IMR-90 (cell line): Measurements from ENCODE around the gene BCL2. TPM values are rescaled to one million over a fixed set of nuclear protein-coding genes. Genes with fewer than 3 reads are reported as not detected.

Experiments used
- ATAC-seq: fragments of 200-7000 bp; cut with Tn5 transposase; 2 replicates; pipeline ENCODE4 v1.9.1; 2020; ENCODE audit warnings: low read depth, mild to moderate bottlenecking, moderate library complexity
- BruUV-seq: library from RNA; stranded (reverse); fragments of 400-500 nt; replicated peaks from 2 replicates; lab custom pipeline; 2021; lab: Mats Ljungman, UMichigan
- CTCF ChIA-PET: fragments of 300-600 bp; formaldehyde crosslinking; extraction: SDS; loops from one replicate; lab custom pipeline; 2021; ENCODE audit warnings: antibody characterized with exemption; lab: Yijun Ruan, JAX
- POLR2A ChIA-PET: fragments of 300-600 bp; sonication (Branson Sonifier 250); formaldehyde crosslinking; loops from one replicate; lab custom pipeline; 2022; ENCODE audit warnings: antibody characterized with exemption; ENCODE audit not compliant: unreplicated experiment; lab: Charles Lee
- DNase-seq: peaks from one replicate; pipeline ENCODE4 v3.0.0; 2013
- H2AFZ ChIP-seq: replicated peaks from 2 replicates; pipeline ENCODE3; 2013; ENCODE audit warnings: low read length, mild to moderate bottlenecking; ENCODE audit not compliant: poor library complexity
- H2AK5ac ChIP-seq: 2 replicates; pipeline ENCODE4 v1.6.1; 2013; ENCODE audit warnings: low read depth, low read length, inconsistent platforms
- H2AK9ac ChIP-seq: replicated peaks from 2 replicates; pipeline ENCODE3; 2013; ENCODE audit warnings: mild to moderate bottlenecking, low read depth, low read length, moderate library complexity; ENCODE audit not compliant: poor library complexity
- H2BK120ac ChIP-seq: 2 replicates; pipeline ENCODE4 v1.6.1; 2013; ENCODE audit warnings: low read depth, low read length, inconsistent platforms
- H2BK15ac ChIP-seq: 3 replicates; pipeline ENCODE4 v1.6.1; 2013; ENCODE audit warnings: low read depth, low read length, inconsistent platforms
- H2BK20ac ChIP-seq: 2 replicates; pipeline ENCODE4 v1.6.1; 2013; ENCODE audit warnings: low read depth, mild to moderate bottlenecking, inconsistent platforms, low read length, moderate library complexity
- H2BK5ac ChIP-seq: 2 replicates; pipeline ENCODE4 v1.6.1; 2013; ENCODE audit warnings: mild to moderate bottlenecking, low read depth, low read length, inconsistent platforms; ENCODE audit not compliant: poor library complexity, severe bottlenecking
- H3K14ac ChIP-seq: replicated peaks from 2 replicates; pipeline ENCODE4 v1.6.1; 2013; ENCODE audit warnings: low read depth, low read length, inconsistent platforms
- H3K18ac ChIP-seq: 2 replicates; pipeline ENCODE4 v1.6.1; 2013; ENCODE audit warnings: low read depth, low read length, control low read depth
- H3K23ac ChIP-seq: 2 replicates; pipeline ENCODE4 v1.6.1; 2013; ENCODE audit warnings: low read depth, low read length, inconsistent platforms
- H3K27ac ChIP-seq: 2 replicates; pipeline ENCODE4 v1.5.1; 2013; ENCODE audit warnings: mild to moderate bottlenecking, control low read depth, low read length; ENCODE audit not compliant: insufficient read depth
- H3K27me3 ChIP-seq: 2 replicates; pipeline ENCODE4 v1.6.1; 2013; ENCODE audit warnings: low read length; ENCODE audit not compliant: control insufficient read depth, insufficient read depth
- H3K36me3 ChIP-seq: 2 replicates; pipeline ENCODE4 v1.6.1; 2013; ENCODE audit warnings: low read length, mixed read lengths; ENCODE audit not compliant: control insufficient read depth, insufficient read depth
- H3K4ac ChIP-seq: 2 replicates; pipeline ENCODE4 v1.6.1; 2013; ENCODE audit warnings: low read depth, low read length, inconsistent platforms
- H3K4me1 ChIP-seq: 2 replicates; pipeline ENCODE4 v1.6.1; 2013; ENCODE audit warnings: low read length, mixed read lengths; ENCODE audit not compliant: control insufficient read depth, insufficient read depth
- H3K4me2 ChIP-seq: 2 replicates; pipeline ENCODE4 v1.6.1; 2013; ENCODE audit warnings: low read depth, mild to moderate bottlenecking, control low read depth, low read length, moderate library complexity
- H3K4me3 ChIP-seq: 2 replicates; pipeline ENCODE4 v1.5.1; 2013; ENCODE audit warnings: low read depth, mild to moderate bottlenecking, control low read depth, low read length, moderate library complexity; ENCODE audit not compliant: insufficient read depth
- H3K56ac ChIP-seq: 2 replicates; pipeline ENCODE4 v1.6.1; 2013; ENCODE audit warnings: low read length, inconsistent platforms; ENCODE audit not compliant: insufficient read depth; ENCODE audit errors: extremely low read depth
- H3K79me1 ChIP-seq, 2 experiments: 2 replicates each; pipeline ENCODE4 v1.6.1; 2013; ENCODE audit warnings: low read length in 2 of 2, inconsistent platforms in 1 of 2, low read depth in 1 of 2
- H3K9ac ChIP-seq: 2 replicates; pipeline ENCODE4 v1.6.1; 2013; ENCODE audit warnings: low read depth, low read length, control low read depth
- H3K9me1 ChIP-seq: 2 replicates; pipeline ENCODE4 v1.6.1; 2013; ENCODE audit warnings: low read length, inconsistent platforms; ENCODE audit not compliant: insufficient read depth
- H3K9me3 ChIP-seq: 2 replicates; pipeline ENCODE4 v1.6.1; 2013; ENCODE audit warnings: low read length; ENCODE audit not compliant: control insufficient read depth, insufficient read depth
- H4K20me1 ChIP-seq: 2 replicates; pipeline ENCODE4 v1.6.1; 2013; ENCODE audit warnings: low read length, inconsistent platforms; ENCODE audit not compliant: insufficient read depth
- H4K5ac ChIP-seq: 2 replicates; pipeline ENCODE4 v1.6.1; 2013; ENCODE audit warnings: mild to moderate bottlenecking, low read depth, low read length, control low read depth
- H4K8ac ChIP-seq, 2 experiments: 2 replicates each; pipeline ENCODE4 v1.6.1; 2013; ENCODE audit warnings: low read depth in 2 of 2, low read length in 2 of 2, control low read depth in 1 of 2, inconsistent platforms in 1 of 2
- H4K91ac ChIP-seq: 2 replicates; pipeline ENCODE4 v1.6.1; 2013; ENCODE audit warnings: low read depth, low read length, inconsistent platforms; ENCODE audit not compliant: insufficient read depth
- BHLHE40 ChIP-seq: fragments of 150-350 bp; IDR thresholded peaks from 2 replicates; pipeline ENCODE4 v1.6.1; 2016; ENCODE audit warnings: mild to moderate bottlenecking, low read depth, low read length
- CEBPB ChIP-seq: IDR thresholded peaks from 2 replicates; pipeline ENCODE4 v1.6.1; 2012; ENCODE audit warnings: low read depth, low read length, improper control_type of control experiment
- CHD1 ChIP-seq: IDR thresholded peaks from 2 replicates; pipeline ENCODE4 v1.6.1; 2012; ENCODE audit warnings: low read depth, low read length, improper control_type of control experiment
- FOS ChIP-seq: fragments of 150-350 bp; IDR thresholded peaks from 2 replicates; pipeline ENCODE4 v1.6.1; 2016; ENCODE audit warnings: low read depth, low read length
- MAFK ChIP-seq: IDR thresholded peaks from 2 replicates; pipeline ENCODE4 v1.6.1; 2012; ENCODE audit warnings: low read depth, low read length, improper control_type of control experiment
- MAZ ChIP-seq: IDR thresholded peaks from 2 replicates; pipeline ENCODE4 v1.6.1; 2012; ENCODE audit warnings: low read depth, mild to moderate bottlenecking, low read length, improper control_type of control experiment, moderate library complexity, borderline replicate concordance
- MXI1 ChIP-seq: IDR thresholded peaks from 2 replicates; pipeline ENCODE4 v1.6.1; 2012; ENCODE audit warnings: low read depth, mild to moderate bottlenecking, low read length, moderate library complexity, borderline replicate concordance
- NFE2L2 ChIP-seq: fragments of 150-350 bp; IDR thresholded peaks from 2 replicates; pipeline ENCODE4 v1.6.1; 2016; ENCODE audit warnings: low read depth, mild to moderate bottlenecking, low read length
- POLR2A ChIP-seq: IDR thresholded peaks from 2 replicates; pipeline ENCODE4 v1.6.1; 2012; ENCODE audit warnings: mild to moderate bottlenecking, low read depth, low read length
- RAD21 ChIP-seq: IDR thresholded peaks from 2 replicates; pipeline ENCODE4 v1.6.1; 2012; ENCODE audit warnings: low read length, improper control_type of control experiment
- RCOR1 ChIP-seq: IDR thresholded peaks from 2 replicates; pipeline ENCODE4 v1.6.1; 2012; ENCODE audit warnings: mild to moderate bottlenecking, low read length, improper control_type of control experiment; ENCODE audit not compliant: insufficient replicate concordance
- RFX5 ChIP-seq: IDR thresholded peaks from 2 replicates; pipeline ENCODE4 v1.8.0; 2012; ENCODE audit warnings: low read depth, mild to moderate bottlenecking, low read length, moderate library complexity
- SMC3 ChIP-seq: fragments of 150-350 bp; IDR thresholded peaks from 2 replicates; pipeline ENCODE4 v1.6.1; 2016; ENCODE audit warnings: low read depth, mild to moderate bottlenecking, antibody characterized with exemption, low read length, moderate library complexity
- WGBS, 2 experiments: methylation state at CpG; one replicate each; pipeline versions ENCODE4 v1.1.5 to v1.1.7; 2013; ENCODE audit warnings: missing lambda C conversion rate in 2 of 2; ENCODE audit not compliant: insufficient read length in 1 of 2; ENCODE audit errors: extremely low coverage in 2 of 2; 5-methylcytosine and 5-hydroxymethylcytosine counted together
- dilution Hi-C: fragments of 300-500 bp; cut with HindIII; formaldehyde crosslinking; loops from one replicate; pipeline ENCODE4 v1.14.3; 2018; ENCODE audit warnings: low sequenced_read_pairs; ENCODE audit not compliant: unreplicated experiment
- in situ Hi-C: fragments of 300-500 bp; cut with MboI; formaldehyde crosslinking; loops from 3 replicates; pipeline ENCODE4 v1.14.3; 2019; ENCODE audit warnings: low sequenced_read_pairs, inconsistent platforms, mixed read lengths
- intact Hi-C: fragments of 100-400 bp; cut with micrococcal nuclease; formaldehyde crosslinking; loops from 2 replicates; pipeline ENCODE4 v1.10.0; 2022
- polyA plus RNA-seq, 3 experiments: library from polyadenylated mRNA; depleted of rRNA; stranded (reverse); fragments of >200 nt; gene quantifications; 2 replicates each; pipeline ENCODE4 v1.2.3, GENCODE V29; 2012; ENCODE audit warnings: low replicate concordance in 1 of 3
- total RNA-seq: library from RNA; depleted of rRNA; stranded (reverse); fragments of >200 nt; gene quantifications from 2 replicates; pipeline ENCODE4 v1.2.3, GENCODE V29; 2012
- TF ChIP-seq, protein P1 (sequence below): conservative IDR thresholded peaks from 2 replicates; pipeline ENCODE4 v1.5.1; 2012; ENCODE audit warnings: mild to moderate bottlenecking, low read depth, low read length, improper control_type of control experiment
- TF ChIP-seq, protein P2 (sequence below): fragments of 150-350 bp; IDR thresholded peaks from 2 replicates; pipeline ENCODE4 v1.6.1; 2017; ENCODE audit warnings: mild to moderate bottlenecking, antibody characterized with exemption, low read length, low read depth
- TF ChIP-seq, protein P3 (sequence below): fragments of 150-350 bp; IDR thresholded peaks from 2 replicates; pipeline ENCODE4 v1.6.1; 2016; ENCODE audit warnings: low read depth, mild to moderate bottlenecking, low read length, moderate library complexity, borderline replicate concordance

Gene BCL2
- total and polyA plus RNA-seq, 2 of the 4 experiments (the other 2 are of a cell fraction): 0.24 to 0.54 TPM

DNA sequence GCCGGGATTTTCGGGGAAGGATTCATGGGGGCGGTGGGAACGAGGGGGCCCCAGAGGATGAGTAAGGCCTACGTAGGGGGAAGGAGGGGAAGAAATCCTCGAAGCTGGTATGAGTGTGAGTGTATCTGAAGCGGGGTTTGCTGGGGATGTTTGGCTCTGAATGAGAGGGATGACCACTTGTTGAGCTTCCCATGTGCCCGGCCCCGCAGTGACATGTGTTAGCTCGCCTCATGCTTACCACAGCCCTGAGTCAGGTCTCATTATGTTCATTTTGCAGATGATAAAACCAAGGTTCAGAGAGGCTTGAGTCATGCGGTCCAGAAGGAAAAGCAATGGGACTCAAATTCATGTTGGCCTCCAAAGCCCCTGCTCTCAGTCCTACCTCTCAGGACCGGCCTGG, 214.7 kb downstream of the BCL2 start:
- in situ Hi-C loops: no loop called here
- DNase-seq: no peak
- no peak overlapping the region for H3K4me2 ChIP-seq

More for the DNA sequence above, 214.7 kb downstream of the BCL2 start:
- Histone ChIP-seq H2BK20ac (no peak overlapping the region), H3K56ac (no peak overlapping the region), H3K9me3 (no peaks in the 10 kb centered on the region), H3K18ac (no peak overlapping the region), H3K27me3 (peaks cover 8% of the 10 kb centered on the region), H3K36me3 (no peaks in the 10 kb centered on the region), H4K91ac (no peak overlapping the region), H3K4me3 (no peak overlapping the region), H3K79me1 (no peaks in the 10 kb centered on the region), H4K5ac (no peak overlapping the region), H4K8ac (no peak overlapping the region), H3K14ac (no peak overlapping the region), H2AFZ (no peak overlapping the region), H3K23ac (no peak overlapping the region), H3K4me1 (no peaks in the 10 kb centered on the region), H2AK5ac (no peak overlapping the region), H2BK15ac (no peak overlapping the region), H3K9me1 (no peaks in the 10 kb centered on the region; the same call in 1 of the 2 replicates), H4K20me1 (no peaks in the 10 kb centered on the region), H3K4ac (no peak overlapping the region), H3K27ac (no peak overlapping the region), H2AK9ac (no peak overlapping the region), H2BK120ac (no peak overlapping the region), H2BK5ac (no peak overlapping the region), H3K9ac (no peak overlapping the region)
- no TSS peak for BruUV-seq
- no peak for ATAC-seq
- 81% methylated on average over 7 of the region's 12 CpGs; no CpG with 5 or more reads in 1 of the 2 experiments for WGBS, 2 experiments
- POLR2A ChIA-PET: no interaction called here
- TF ChIP-seq, protein P1, sequence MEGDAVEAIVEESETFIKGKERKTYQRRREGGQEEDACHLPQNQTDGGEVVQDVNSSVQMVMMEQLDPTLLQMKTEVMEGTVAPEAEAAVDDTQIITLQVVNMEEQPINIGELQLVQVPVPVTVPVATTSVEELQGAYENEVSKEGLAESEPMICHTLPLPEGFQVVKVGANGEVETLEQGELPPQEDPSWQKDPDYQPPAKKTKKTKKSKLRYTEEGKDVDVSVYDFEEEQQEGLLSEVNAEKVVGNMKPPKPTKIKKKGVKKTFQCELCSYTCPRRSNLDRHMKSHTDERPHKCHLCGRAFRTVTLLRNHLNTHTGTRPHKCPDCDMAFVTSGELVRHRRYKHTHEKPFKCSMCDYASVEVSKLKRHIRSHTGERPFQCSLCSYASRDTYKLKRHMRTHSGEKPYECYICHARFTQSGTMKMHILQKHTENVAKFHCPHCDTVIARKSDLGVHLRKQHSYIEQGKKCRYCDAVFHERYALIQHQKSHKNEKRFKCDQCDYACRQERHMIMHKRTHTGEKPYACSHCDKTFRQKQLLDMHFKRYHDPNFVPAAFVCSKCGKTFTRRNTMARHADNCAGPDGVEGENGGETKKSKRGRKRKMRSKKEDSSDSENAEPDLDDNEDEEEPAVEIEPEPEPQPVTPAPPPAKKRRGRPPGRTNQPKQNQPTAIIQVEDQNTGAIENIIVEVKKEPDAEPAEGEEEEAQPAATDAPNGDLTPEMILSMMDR: no peak
- TF ChIP-seq RFX5: no peak
- TF ChIP-seq FOS: no peak
- no peak for TF ChIP-seq RAD21
- TF ChIP-seq POLR2A: no peak
- TF ChIP-seq NFE2L2: no peak
- TF ChIP-seq SMC3: no peak
- TF ChIP-seq, protein P2, sequence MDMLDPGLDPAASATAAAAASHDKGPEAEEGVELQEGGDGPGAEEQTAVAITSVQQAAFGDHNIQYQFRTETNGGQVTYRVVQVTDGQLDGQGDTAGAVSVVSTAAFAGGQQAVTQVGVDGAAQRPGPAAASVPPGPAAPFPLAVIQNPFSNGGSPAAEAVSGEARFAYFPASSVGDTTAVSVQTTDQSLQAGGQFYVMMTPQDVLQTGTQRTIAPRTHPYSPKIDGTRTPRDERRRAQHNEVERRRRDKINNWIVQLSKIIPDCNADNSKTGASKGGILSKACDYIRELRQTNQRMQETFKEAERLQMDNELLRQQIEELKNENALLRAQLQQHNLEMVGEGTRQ: no peak
- no peak for TF ChIP-seq CEBPB
- no peak for TF ChIP-seq BHLHE40
- no peak for TF ChIP-seq RCOR1
- TF ChIP-seq, protein P3, sequence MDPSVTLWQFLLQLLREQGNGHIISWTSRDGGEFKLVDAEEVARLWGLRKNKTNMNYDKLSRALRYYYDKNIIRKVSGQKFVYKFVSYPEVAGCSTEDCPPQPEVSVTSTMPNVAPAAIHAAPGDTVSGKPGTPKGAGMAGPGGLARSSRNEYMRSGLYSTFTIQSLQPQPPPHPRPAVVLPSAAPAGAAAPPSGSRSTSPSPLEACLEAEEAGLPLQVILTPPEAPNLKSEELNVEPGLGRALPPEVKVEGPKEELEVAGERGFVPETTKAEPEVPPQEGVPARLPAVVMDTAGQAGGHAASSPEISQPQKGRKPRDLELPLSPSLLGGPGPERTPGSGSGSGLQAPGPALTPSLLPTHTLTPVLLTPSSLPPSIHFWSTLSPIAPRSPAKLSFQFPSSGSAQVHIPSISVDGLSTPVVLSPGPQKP: no peak
- TF ChIP-seq CHD1: no peak
- TF ChIP-seq MAZ: no peak
- no peak for TF ChIP-seq MXI1
- TF ChIP-seq MAFK: no peak
- CTCF ChIA-PET: no interaction called here
- intact Hi-C loops: no loop called here
- dilution Hi-C loops: no loop called here
